ENCODE measurements around the gene TBC1D12.

TBC1D12 gene

DNA sequence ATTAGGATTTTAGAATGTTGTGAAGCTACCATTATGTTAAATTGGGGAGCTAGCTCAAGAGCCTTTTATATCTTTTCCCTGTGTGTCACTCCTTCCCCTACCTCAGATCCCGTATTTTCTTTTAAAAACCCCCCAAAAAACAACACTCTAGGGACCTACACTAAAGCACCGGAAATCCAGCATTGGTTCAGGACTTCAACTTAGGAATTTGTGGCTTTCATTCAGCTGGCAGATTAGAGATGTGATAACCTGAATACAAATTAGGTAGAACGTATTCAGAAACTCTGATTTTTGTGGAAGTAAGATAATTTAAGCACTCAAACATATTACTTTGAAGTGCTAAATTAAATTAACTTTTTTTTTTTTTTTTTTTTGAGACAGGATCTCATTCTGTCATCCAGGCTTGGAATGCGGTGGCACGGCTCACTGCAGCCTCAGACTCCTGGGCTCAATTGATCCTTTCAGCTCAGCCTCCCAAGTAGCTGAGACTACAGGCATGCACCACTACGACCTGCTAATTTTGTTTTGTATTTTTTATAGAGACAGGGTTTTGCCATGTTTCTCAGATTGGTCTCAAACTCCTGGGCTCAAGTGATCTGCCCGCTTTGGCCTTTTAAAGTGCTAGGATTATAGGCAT lies 6.8 kb downstream of the TBC1D12 start:
- DNase-seq, result no peak

DNA sequence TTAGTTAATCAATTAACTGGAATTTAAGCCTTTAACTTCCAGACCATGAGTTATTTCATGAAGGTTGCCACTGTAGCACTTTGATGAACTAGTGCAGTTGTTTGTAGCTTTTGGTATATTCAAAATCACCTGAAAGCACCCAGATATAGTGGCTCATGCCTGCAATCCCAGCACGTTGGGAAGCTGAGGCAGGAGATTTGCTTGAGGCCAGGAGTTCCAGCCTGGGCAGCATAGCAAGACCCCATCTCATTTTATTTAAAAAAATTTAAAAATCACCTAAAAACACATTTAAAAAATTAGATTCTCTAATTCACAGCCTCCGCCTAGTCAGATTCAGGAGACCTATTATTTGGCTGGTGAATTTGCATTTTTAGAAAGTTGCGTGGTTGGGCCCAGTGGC lies 9.0 kb downstream of the TBC1D12 start:
- DNase-seq, result no peak

DNA sequence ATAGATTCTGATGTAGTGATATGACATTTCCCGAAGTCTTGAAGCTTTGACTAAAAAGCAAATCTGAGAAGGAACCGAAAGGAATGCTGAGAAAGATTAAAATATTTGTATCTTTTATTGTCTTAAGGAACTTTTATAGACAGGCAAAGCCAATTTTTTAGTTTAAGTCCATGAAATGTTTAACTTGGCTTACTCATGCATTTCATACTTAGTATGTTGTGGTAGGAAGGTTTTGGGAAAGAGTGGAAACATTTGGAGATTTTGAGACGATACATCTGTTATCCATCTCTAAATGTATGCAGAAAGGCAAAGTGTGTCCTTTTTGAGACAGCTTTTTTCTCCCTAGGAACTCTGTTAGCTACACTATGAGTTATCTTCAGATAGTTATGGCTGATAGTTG lies 10.1 kb downstream of the TBC1D12 start:
- no peak for DNase-seq

- DNase-seq, result no peak
These were observed 11.0 kb downstream of the TBC1D12 start for GRCh38 chr10:94413361-94413760.

DNA sequence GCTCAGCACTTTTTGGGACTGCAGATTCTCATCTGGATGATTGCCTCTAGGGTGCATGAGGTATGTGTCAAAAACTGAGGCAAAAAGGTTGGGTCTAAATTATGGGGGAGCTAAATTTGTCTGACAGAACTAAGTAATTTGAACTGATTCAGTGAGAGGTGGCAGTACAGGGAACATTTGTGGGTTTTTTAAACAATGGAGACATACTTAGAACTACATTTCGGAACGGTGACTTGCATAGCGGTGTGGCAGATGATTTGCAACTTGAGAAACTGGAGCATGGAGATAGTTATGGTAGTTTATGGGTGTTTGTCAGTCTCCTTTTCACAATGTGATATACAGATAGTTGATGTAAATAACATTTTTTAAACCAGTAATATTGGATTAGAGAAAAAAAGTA lies 14.6 kb downstream of the TBC1D12 start:
- DNase-seq, result no peak

DNA sequence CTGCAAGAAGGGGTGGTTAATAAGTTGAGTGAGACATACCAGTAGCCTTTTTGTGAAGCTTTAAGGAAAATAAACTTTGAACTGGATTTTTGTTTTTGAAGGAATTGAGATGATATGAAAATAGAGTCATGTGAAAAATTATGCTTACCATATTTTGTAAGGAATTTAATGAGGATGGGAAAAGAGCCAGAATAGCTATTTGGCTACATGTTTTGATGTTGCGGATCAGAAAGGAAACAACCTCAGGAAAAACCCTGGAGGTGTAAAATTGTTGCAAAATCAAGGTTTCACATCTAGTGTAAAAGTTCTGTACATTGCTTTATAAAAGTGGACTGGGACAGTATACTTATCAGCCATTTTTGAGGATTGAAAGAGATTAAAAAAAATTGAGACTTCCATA lies 15.0 kb downstream of the TBC1D12 start:
- DNase-seq, result no peak

DNA sequence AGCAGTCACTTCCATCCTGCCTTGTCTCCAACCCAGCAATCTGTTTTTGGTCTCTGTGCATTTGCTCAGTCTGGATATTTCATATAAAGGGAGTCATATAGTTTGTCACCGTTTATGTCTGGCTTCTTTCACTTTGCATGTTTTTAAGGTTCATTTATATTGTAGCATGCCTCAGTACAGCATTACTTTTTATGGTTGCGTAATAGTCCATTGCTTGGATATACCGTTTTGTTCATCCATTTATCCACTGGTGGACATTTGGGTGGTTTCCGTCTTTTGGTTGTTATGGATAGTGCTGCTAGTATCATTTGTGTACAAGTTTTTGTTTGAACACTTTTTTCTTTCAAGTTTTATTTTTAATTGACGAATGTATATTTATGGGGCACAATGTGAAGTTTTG lies 18.2 kb downstream of the TBC1D12 start:
- DNase-seq, result no peak

DNA sequence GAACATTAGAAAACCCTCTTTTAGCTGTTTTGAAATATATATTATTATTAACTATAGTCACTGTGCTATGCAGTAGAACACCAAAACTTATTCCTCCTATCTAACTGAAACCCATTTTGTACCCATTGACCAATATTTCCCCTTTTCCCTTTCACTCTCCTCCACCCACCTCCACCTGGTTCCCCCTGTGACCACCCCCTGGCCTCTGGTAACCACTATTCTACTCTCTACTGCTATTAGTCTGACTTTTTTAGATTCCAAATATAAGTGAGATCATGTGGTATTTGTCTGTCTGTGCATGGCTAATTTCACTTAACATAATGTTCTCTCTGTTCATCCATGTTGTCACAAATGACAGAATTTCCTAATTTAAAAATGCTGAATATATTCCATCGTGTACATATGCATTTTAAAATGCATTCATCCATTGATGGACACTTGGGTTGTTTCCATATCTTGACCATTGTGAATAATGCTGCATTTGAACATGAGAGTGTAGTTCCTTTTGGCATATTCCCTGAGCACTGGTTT lies 18.7 kb downstream of the TBC1D12 start:
- no peak for DNase-seq

DNA sequence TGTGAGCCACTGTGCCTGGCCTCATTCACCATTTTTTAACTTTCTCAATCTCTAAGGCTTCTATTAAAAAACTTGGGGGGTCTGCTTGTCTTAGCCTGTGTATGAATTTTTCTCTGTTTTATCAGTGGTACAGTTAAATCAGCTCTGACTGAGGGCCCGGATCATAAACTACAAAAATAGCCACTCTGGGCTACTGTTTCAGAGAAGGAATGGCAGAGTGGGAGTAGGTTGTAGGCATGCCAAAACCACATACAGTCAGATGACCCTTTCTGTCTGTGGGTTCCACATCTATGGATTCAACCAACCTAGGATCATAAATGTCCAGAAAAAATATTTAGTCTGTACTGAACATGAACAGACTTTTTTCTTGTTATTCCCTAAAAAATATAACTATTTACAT lies 21.3 kb downstream of the TBC1D12 start:
- no peak for DNase-seq

DNA sequence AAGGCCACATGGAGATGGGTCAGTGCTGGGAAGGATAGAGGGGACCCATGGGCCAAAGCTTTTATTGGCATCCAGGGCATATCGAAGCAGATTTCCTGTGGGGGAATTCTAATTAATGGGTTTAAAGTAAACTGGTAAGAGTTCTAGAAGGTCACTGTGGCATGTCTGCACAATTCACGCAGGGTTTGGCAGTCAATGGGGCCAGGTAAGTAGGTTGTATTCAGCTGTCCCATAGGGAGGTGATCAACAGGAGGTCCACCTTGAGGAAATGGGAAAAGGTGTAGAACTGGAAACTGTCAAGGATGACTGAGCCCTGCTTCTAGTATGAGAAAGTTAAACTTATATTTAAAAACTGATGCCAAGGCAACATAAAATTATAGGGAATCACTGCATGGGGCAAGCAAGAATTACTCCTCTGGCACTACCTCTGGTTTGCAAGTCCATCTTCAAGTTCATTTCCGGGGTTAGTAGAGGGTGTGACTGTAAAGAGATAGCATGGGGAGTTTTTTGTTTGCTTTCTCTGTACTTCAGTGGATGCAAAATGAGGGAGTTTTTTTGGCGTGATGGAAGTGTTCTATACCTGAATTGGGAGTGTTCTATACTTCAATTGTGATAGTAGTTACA lies 22.5 kb downstream of the TBC1D12 start:
- no peak for DNase-seq

- DNase-seq, result no peak
These were observed 23.6 kb downstream of the TBC1D12 start for GRCh38 chr10:94425942-94426341.

- no peak for DNase-seq
These were observed 24.8 kb downstream of the TBC1D12 start for GRCh38 chr10:94427166-94427565.

DNA sequence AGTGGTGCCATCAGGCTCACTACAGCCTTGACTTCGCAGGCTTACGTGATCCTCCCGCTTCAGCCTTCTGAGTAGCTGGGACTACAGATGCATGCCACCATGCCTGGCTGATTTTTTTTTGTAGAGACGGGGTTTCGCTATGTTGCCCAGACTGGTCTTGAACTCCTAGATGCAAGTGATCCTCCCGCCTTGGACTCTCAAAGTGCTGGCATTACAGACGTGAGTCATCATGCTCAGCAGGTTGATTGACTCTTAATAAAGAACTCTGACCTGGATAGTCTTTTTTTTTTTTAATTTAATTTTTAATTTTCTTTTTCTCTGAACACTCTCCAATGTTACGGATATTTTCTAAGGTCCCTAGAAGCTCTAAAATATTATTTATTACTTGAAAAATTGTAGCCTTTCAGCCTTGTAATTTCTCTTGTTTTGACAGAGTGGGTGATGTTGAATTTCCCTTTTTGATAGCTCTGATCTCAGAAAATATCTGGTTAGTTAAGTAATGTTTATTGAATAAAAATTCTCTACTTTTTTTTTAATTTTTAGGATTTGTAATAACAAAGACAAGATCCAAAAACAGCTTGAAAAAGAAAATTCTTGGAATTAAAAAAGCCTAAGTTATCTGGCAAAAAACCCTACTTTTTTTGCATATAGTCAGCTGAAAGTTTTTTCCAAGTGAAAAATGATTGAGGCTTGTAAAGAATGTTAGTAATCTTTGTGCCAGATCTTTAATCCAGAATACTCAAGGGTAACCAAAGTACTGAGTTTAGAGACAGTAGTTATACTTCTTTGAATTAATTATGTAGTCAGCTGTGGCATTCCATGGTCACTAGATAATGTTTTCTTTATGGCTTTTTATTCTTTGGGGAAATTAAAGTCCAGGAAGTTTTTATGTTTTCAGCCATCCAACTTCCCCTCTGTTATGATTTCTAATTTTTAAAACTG lies 26.7 kb downstream of the TBC1D12 start:
- DNase-seq, result no peak

DNA sequence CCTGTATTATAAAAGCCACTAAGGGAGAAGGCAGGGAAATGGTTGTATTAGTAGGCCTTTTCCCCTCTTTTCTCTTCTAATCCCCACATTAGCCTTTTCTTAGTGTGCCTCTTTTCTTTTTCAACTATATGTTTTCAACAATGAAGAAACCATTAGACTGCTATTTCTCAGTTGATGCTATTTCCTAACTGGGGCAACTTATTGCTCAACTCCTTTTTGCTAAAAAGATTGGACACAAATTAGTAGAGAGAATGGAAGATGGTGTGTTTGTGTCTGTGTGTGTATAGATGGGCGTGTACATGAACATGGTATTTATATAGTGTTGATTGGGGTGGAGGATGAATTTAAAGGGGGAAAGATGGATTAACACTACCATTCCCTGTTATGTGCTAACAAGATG lies 28.4 kb downstream of the TBC1D12 start:
- DNase-seq, result no peak

- no peak for DNase-seq
These were observed 30.1 kb downstream of the TBC1D12 start for GRCh38 chr10:94432443-94432842.

GRCh38 chr10:94439275-94439861 lies 37.0 kb downstream of the TBC1D12 start:
- no peak for DNase-seq

DNA sequence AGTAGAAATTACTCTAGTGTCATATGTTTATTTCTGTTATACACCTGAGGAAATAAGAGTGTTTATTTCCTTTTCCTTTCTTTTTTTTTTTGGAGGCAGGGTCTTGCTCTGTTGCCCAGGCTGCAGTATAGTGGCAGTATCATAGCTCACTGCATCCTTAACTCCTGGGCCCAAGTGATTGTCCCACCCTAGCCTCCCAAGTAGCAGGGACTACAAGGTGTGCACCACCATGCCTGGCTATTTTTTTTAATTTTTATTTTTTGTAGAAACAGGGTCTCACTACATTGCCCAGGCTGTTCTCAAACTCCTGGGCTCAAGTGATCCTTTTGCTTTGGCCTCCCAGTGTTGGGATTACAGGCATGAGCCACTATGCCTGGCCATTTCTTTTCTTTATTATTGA lies 37.8 kb downstream of the TBC1D12 start:
- no peak for DNase-seq

DNA sequence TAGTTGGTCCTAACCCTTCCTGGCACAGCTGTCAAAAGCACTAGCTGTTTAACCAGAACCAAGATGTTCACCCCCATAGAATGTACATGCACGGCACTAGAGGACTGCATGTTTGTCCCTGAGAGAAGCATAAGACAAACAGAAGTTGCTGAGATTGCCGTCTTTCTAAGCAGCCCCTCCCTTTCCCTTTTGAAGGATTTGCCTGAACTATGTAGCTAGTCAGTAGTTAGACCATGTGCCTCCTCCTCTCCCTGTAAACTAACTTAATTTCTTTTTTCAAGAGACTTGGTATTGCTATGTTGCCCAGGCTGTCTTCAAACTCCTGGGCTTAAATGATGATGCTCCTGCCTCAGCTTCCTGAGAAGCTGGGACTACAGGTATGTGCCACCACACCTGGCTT lies 40.7 kb downstream of the TBC1D12 start:
- no peak for DNase-seq

DNA sequence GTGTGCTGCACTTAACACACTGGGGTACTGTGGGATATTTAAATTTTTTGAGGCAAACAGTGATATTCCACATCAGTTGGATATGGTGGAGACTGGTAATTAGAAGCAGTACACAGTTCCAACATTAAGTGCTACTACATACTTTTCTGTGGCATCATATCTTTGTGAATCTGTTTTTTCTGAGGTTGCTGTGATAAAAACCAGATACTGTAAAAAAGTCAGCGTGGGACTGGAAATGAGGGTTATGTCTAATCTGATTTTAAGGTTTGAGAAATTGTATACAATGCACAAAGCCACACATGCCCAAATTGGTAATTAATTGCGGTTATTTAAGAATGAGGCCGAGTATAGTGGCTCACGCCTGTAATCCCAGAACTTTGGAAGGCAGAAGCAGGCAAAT lies 41.2 kb downstream of the TBC1D12 start:
- no peak for DNase-seq

DNA sequence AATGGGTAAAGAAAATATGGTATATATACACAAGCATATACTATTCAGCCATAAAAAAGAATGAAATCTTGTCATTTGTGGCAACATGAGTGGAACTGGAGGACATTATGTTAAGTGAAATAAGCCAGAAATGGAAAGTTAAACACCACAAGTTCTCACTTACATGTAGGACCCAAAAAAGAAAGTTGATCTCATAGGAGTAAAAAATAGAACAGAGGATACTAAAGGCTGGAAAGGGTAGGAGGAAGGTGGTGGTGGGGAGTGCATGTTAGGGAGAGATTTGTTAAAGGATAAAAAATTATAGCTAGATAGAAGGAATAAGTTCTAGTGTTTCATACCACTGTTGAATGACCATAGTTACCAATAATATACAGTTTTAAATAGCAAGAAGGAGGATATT lies 48.4 kb downstream of the TBC1D12 start:
- DNase-seq, result no peak

- DNase-seq, result no peak
These were observed 49.7 kb downstream of the TBC1D12 start for GRCh38 chr10:94451883-94452519.

DNA sequence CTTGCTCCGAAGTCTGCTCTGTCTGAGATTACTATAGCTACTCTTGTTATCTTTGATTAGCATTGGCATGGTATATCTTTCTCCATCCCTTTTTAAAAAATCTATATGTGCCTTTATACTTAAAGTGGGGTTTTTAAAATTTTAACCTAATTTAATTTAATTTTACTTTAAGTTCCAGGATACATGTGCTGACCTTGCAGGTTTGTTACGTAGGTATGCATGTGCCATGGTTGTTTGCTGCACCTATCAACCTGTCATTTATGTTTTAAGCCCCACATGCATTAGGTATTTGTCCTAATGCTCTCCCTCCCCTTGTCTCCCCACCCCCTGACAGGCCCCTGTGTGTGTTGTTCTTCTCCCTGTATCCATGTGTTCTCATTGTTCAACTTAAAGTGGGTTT lies 54.6 kb downstream of the TBC1D12 start:
- DNase-seq, result no peak

- DNase-seq, result no peak
These were observed 57.0 kb downstream of the TBC1D12 start for GRCh38 chr10:94459385-94459784.
